Trophoblast cell (in vitro differentiated cells and primary cell): ENCODE measurements around the gene MIAT.

Source experiments
- DNase-seq, 2 donors: peaks; one replicate each; pipeline ENCODE4 v3.0.0-alpha.2; 2016
- H2AFZ ChIP-seq: 2 replicates; pipeline ENCODE4 v1.6.1; 2013; ENCODE audit warnings: low read length, moderate library complexity, mild to moderate bottlenecking; ENCODE audit not compliant: insufficient read depth, poor library complexity
- H2AK5ac ChIP-seq: 2 replicates; pipeline ENCODE4 v1.6.1; 2013; ENCODE audit warnings: mild to moderate bottlenecking, low read length
- H2BK120ac ChIP-seq: 2 replicates; pipeline ENCODE4 v1.6.1; 2013; ENCODE audit warnings: low read length, mild to moderate bottlenecking, moderate library complexity; ENCODE audit not compliant: insufficient read depth, poor library complexity
- H2BK12ac ChIP-seq: 2 replicates; pipeline ENCODE4 v1.6.1; 2013; ENCODE audit warnings: mild to moderate bottlenecking, low read length, moderate library complexity
- H2BK5ac ChIP-seq: 2 replicates; pipeline ENCODE4 v1.6.1; 2013; ENCODE audit warnings: low read length, low read depth, moderate library complexity, mild to moderate bottlenecking; ENCODE audit not compliant: poor library complexity
- H3K14ac ChIP-seq: 2 replicates; pipeline ENCODE4 v1.6.1; 2013; ENCODE audit warnings: mild to moderate bottlenecking, low read length
- H3K18ac ChIP-seq: 2 replicates; pipeline ENCODE4 v1.6.1; 2013; ENCODE audit warnings: mild to moderate bottlenecking, low read length
- H3K23ac ChIP-seq: 2 replicates; pipeline ENCODE4 v1.6.1; 2013; ENCODE audit warnings: low read length
- H3K27ac ChIP-seq: 2 replicates; pipeline ENCODE4 v1.5.1; 2013; ENCODE audit warnings: low read depth, mild to moderate bottlenecking, inconsistent platforms, low read length, moderate library complexity
- H3K27me3 ChIP-seq: 2 replicates; pipeline ENCODE4 v1.6.1; 2013; ENCODE audit warnings: inconsistent platforms, mild to moderate bottlenecking, low read length, moderate library complexity; ENCODE audit not compliant: insufficient read depth
- H3K36me3 ChIP-seq, 2 experiments: 1 replicate in 1 of 2; 2 replicates in 1 of 2; pipeline ENCODE4 v1.6.1; 2013; ENCODE audit warnings: low read length in 2 of 2, mild to moderate bottlenecking in 2 of 2, moderate library complexity in 1 of 2; ENCODE audit not compliant: insufficient read depth in 2 of 2, control insufficient read depth in 1 of 2
- H3K4ac ChIP-seq: 2 replicates; pipeline ENCODE4 v1.6.1; 2013; ENCODE audit warnings: low read depth, mild to moderate bottlenecking, low read length, moderate library complexity
- H3K4me1 ChIP-seq, 2 experiments: 1 replicate in 1 of 2; 2 replicates in 1 of 2; pipeline ENCODE4 v1.6.1; 2013; ENCODE audit warnings: low read length in 2 of 2, mild to moderate bottlenecking in 2 of 2, moderate library complexity in 1 of 2; ENCODE audit not compliant: insufficient read depth in 2 of 2, control insufficient read depth in 1 of 2
- H3K4me2 ChIP-seq: 2 replicates; pipeline ENCODE4 v1.6.1; 2013; ENCODE audit warnings: inconsistent platforms, mild to moderate bottlenecking, low read length, moderate library complexity
- H3K4me3 ChIP-seq: 2 replicates; pipeline ENCODE4 v1.5.1; 2013; ENCODE audit warnings: mild to moderate bottlenecking, low read depth, low read length, inconsistent platforms
- H3K79me1 ChIP-seq: one replicate; pipeline ENCODE4 v1.6.1; 2013; ENCODE audit warnings: low read length
- H3K79me2 ChIP-seq: 2 replicates; pipeline ENCODE4 v1.6.1; 2013; ENCODE audit warnings: low read length, mild to moderate bottlenecking; ENCODE audit not compliant: control insufficient read depth, insufficient read depth, poor library complexity
- H3K9ac ChIP-seq: 2 replicates; pipeline ENCODE4 v1.6.1; 2013; ENCODE audit warnings: mild to moderate bottlenecking, low read length
- H3K9me3 ChIP-seq: 2 replicates; pipeline ENCODE4 v1.6.1; 2013; ENCODE audit warnings: low read depth, mild to moderate bottlenecking, control low read depth, inconsistent platforms, low read length; ENCODE audit not compliant: insufficient read depth
- H4K12ac ChIP-seq: 2 replicates; pipeline ENCODE4 v1.6.1; 2013; ENCODE audit warnings: low read depth, mild to moderate bottlenecking, low read length, moderate library complexity
- H4K8ac ChIP-seq: 2 replicates; pipeline ENCODE4 v1.6.1; 2013; ENCODE audit warnings: low read depth, mild to moderate bottlenecking, low read length, moderate library complexity
- H4K91ac ChIP-seq: one replicate; pipeline ENCODE4 v1.6.1; 2013; ENCODE audit warnings: low read depth, mild to moderate bottlenecking, low read length, moderate library complexity
- WGBS: extraction: QIAGEN DNeasy Blood & Tissue Kit; methylation state at CpG from one replicate; pipeline ENCODE4 v1.1.7; 2013; ENCODE audit warnings: missing lambda C conversion rate; ENCODE audit not compliant: insufficient read length, insufficient coverage; ENCODE audit errors: extremely low coverage; 5-methylcytosine and 5-hydroxymethylcytosine counted together

MIAT gene

GRCh38 chr22:26648528-26649388, 8.6 kb upstream of the MIAT start:
- Histone ChIP-seq H3K36me3 (no peaks in the 10 kb centered on the region), H3K4me3 (no peak overlapping the region), H2BK120ac (no peak overlapping the region), H3K27ac (no peak overlapping the region), H3K18ac (no peak overlapping the region), H3K14ac (no peak overlapping the region), H4K12ac (no peak overlapping the region), H2BK5ac (no peak overlapping the region), H4K91ac (no peak overlapping the region), H2AK5ac (no peak overlapping the region), H3K9me3 (no peaks in the 10 kb centered on the region), H4K8ac (no peak overlapping the region), H3K79me2 (no peaks in the 10 kb centered on the region), H2BK12ac (no peak overlapping the region), H3K4me2 (no peak overlapping the region), H3K4ac (no peak overlapping the region), H3K79me1 (peaks cover 2% of the 10 kb centered on the region), H3K23ac (no peak overlapping the region), H3K4me1 (peaks cover 0 to 6% of the 10 kb centered on the region in 2 experiments), H3K27me3 (peaks cover 6% of the 10 kb centered on the region), H3K9ac (no peak overlapping the region), H2AFZ (no peak overlapping the region)
- DNase-seq = no peak
- WGBS = no CpG with 5 or more reads among the region's 6 CpGs

GRCh38 chr22:26650722-26651421, 6.5 kb upstream of the MIAT start:
- no peak overlapping the region for H3K4me3 ChIP-seq
- no peak overlapping the region for H3K4ac ChIP-seq
- no peak overlapping the region for H3K23ac ChIP-seq
- H2BK12ac ChIP-seq = no peak overlapping the region
- no peak overlapping the region for H4K12ac ChIP-seq
- no CpG with 5 or more reads among the region's 6 CpGs for WGBS
- H3K9ac ChIP-seq = no peak overlapping the region
- H3K4me2 ChIP-seq = no peak overlapping the region
- no peaks in the 10 kb centered on the region for H3K79me1 ChIP-seq
- H2BK120ac ChIP-seq = no peak overlapping the region
- H3K27ac ChIP-seq = no peak overlapping the region
- no peak overlapping the region for H2AK5ac ChIP-seq
- no peak overlapping the region for H3K14ac ChIP-seq
- no peak overlapping the region for H4K8ac ChIP-seq
- H2BK5ac ChIP-seq = no peak overlapping the region
- no peak overlapping the region for H4K91ac ChIP-seq
- no peaks in the 10 kb centered on the region for H3K9me3 ChIP-seq
- H3K36me3 ChIP-seq = no peaks in the 10 kb centered on the region
- H3K18ac ChIP-seq = no peak overlapping the region
- no peak for DNase-seq
- no peaks in the 10 kb centered on the region for H3K79me2 ChIP-seq
- H3K4me1 ChIP-seq = peaks cover 0 to 4% of the 10 kb centered on the region in 2 experiments
- peaks cover 6% of the 10 kb centered on the region for H3K27me3 ChIP-seq
- H2AFZ ChIP-seq = no peak overlapping the region

GRCh38 chr22:26651815-26652214, 5.6 kb upstream of the MIAT start:
- H3K4me3 ChIP-seq = no peak overlapping the region
- no peak overlapping the region for H3K23ac ChIP-seq
- no peak overlapping the region for H2AK5ac ChIP-seq
- no peak for DNase-seq
- WGBS = no CpG with 5 or more reads among the region's 10 CpGs
- H2AFZ ChIP-seq = no peak overlapping the region
- H3K4ac ChIP-seq = no peak overlapping the region
- no peak overlapping the region for H2BK12ac ChIP-seq
- H3K36me3 ChIP-seq = no peaks in the 10 kb centered on the region
- H3K4me2 ChIP-seq = no peak overlapping the region
- no peaks in the 10 kb centered on the region for H3K4me1 ChIP-seq
- no peaks in the 10 kb centered on the region for H3K79me1 ChIP-seq
- H3K27ac ChIP-seq = no peak overlapping the region
- no peaks in the 10 kb centered on the region for H3K9me3 ChIP-seq
- H4K8ac ChIP-seq = no peak overlapping the region
- peaks cover 13% of the 10 kb centered on the region for H3K27me3 ChIP-seq
- no peak overlapping the region for H3K14ac ChIP-seq
- no peak overlapping the region for H3K9ac ChIP-seq
- H2BK5ac ChIP-seq = no peak overlapping the region
- H3K79me2 ChIP-seq = no peaks in the 10 kb centered on the region
- no peak overlapping the region for H3K18ac ChIP-seq
- H2BK120ac ChIP-seq = no peak overlapping the region
- H4K12ac ChIP-seq = no peak overlapping the region
- no peak overlapping the region for H4K91ac ChIP-seq

GRCh38 chr22:26658161-26658560, 773 bp downstream of the MIAT start:
- no peaks in the 10 kb centered on the region for H3K9me3 ChIP-seq
- no peak overlapping the region for H3K9ac ChIP-seq
- no peak overlapping the region for H2BK5ac ChIP-seq
- H3K36me3 ChIP-seq = no peaks in the 10 kb centered on the region
- H3K23ac ChIP-seq = no peak overlapping the region
- H2BK12ac ChIP-seq = no peak overlapping the region
- no peak overlapping the region for H4K91ac ChIP-seq
- H3K14ac ChIP-seq = no peak overlapping the region
- H4K12ac ChIP-seq = no peak overlapping the region
- H3K79me1 ChIP-seq = no peaks in the 10 kb centered on the region
- no peak overlapping the region for H4K8ac ChIP-seq
- no peak overlapping the region for H3K18ac ChIP-seq
- peaks cover 25% of the 10 kb centered on the region for H3K27me3 ChIP-seq
- no peak for DNase-seq
- H2AFZ ChIP-seq = no peak overlapping the region
- no CpG with 5 or more reads among the region's 11 CpGs for WGBS
- no peak overlapping the region for H3K4me3 ChIP-seq
- H3K4me1 ChIP-seq = peaks cover 5 to 6% of the 10 kb centered on the region in 2 experiments
- no peak overlapping the region for H3K27ac ChIP-seq
- H3K4me2 ChIP-seq = peak overlapping the region; percentile 49
- no peaks in the 10 kb centered on the region for H3K79me2 ChIP-seq
- H2AK5ac ChIP-seq = no peak overlapping the region
- no peak overlapping the region for H2BK120ac ChIP-seq
- H3K4ac ChIP-seq = no peak overlapping the region
